ENCODE data around the gene PLK2. TPM values are rescaled to one million over a fixed set of nuclear protein-coding genes. Genes with fewer than 3 reads are reported as not detected.

The PLK2 gene
- total RNA-seq, 2 donors from 2014 or later, result 4.0 to 8.5 TPM

GRCh38 chr5:58493141-58493540 is 33.3 kb upstream of the PLK2 start:
- H3K27me3 Mint-ChIP-seq, result peaks cover 4 to 23% of the 10 kb centered on the region in 2 donors
- H3K27ac Mint-ChIP-seq, result no peak overlapping the region
- H3K4me3 Mint-ChIP-seq, result no peak overlapping the region
- no peaks in the 10 kb centered on the region for H3K36me3 Mint-ChIP-seq
- no peaks in the 10 kb centered on the region for H3K9me3 Mint-ChIP-seq
- no peak for ATAC-seq
- DNase-seq (ENCODE audit: low spot score), result no peak
- H3K4me1 Mint-ChIP-seq (ENCODE audit: low read depth in 2 of 2), result no peaks in the 10 kb centered on the region

GRCh38 chr5:58491216-58491892 is 31.5 kb upstream of the PLK2 start, which contains the start of gene GAPT:
Gene GAPT, plus strand, starts transcription at chr5:58491435. Its CDS starts 3,102 bp downstream, at chr5:58494537.
- DNase-seq (ENCODE audit: low spot score), result no peak
- ATAC-seq, result no peak
- no peaks in the 10 kb centered on the region for H3K4me1 Mint-ChIP-seq (ENCODE audit: low read depth in 2 of 2)
- H3K4me3 Mint-ChIP-seq, result peak within 1 kb of the TSS; percentile 56
- H3K27ac Mint-ChIP-seq, result no peak within 1 kb of the TSS
- H3K36me3 Mint-ChIP-seq, result no peaks in the 10 kb centered on the region
- H3K27me3 Mint-ChIP-seq, result peaks cover 4 to 23% of the 10 kb centered on the region in 2 donors
- H3K9me3 Mint-ChIP-seq, result no peaks in the 10 kb centered on the region

- Mint-ChIP-seq H3K9me3 (no peaks in the 10 kb centered on the region), H3K36me3 (no peaks in the 10 kb centered on the region), H3K4me1 (ENCODE audit: low read depth in 2 of 2) (no peaks in the 10 kb centered on the region), H3K4me3 (no peak overlapping the region), H3K27me3 (peaks cover 4 to 14% of the 10 kb centered on the region in 2 donors), H3K27ac (no peak overlapping the region)
- no peak for ATAC-seq
- DNase-seq (ENCODE audit: low spot score), result no peak
Measured at GRCh38 chr5:58490402-58491050, 30.6 kb upstream of the PLK2 start.

DNA sequence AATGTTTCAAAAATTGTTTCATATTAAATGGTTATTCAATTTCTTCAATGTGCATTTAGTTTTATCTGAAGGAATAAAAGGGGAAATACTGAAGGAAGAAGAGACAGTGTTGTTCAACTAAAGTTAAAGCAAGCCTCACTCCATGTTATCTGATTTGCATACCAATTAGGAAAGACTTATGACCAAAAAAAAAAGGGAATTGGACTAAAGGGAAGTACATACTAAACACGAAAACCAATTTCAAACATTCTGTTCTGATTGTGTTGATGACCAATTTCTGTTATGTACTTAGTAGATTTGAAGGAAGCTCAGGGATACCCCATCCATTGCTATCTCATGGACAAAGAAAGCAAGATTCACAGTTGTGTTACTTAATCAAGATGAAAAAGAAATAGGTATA is 26.4 kb upstream of the PLK2 start:
- H3K27me3 Mint-ChIP-seq, result peaks cover 4 to 14% of the 10 kb centered on the region in 2 donors
- H3K9me3 Mint-ChIP-seq, result no peaks in the 10 kb centered on the region
- no peaks in the 10 kb centered on the region for H3K4me1 Mint-ChIP-seq (ENCODE audit: low read depth in 2 of 2)
- H3K27ac Mint-ChIP-seq, result no peak overlapping the region
- no peak for DNase-seq (ENCODE audit: low spot score)
- no peaks in the 10 kb centered on the region for H3K36me3 Mint-ChIP-seq
- ATAC-seq, result no peak
- H3K4me3 Mint-ChIP-seq, result no peak overlapping the region

DNA sequence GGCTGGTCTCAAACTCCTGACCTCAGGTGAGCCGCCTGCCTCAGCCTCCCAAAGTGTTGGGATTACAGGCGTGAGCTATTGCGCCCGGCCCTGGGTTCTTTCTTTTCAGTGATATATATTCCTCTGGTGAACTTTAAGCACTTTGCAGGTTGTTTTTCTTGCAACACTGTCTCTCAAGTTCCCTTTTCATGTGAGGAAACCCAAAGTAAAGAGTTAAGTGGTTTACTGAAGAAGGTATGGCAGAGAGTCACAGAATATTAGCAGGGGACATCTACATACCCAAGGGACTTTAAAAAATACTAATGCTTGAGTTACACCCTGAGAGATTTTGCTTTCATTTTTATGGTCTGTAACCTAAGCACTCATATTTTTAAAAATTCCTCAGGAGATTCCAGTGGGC is 24.6 kb upstream of the PLK2 start:
- DNase-seq (ENCODE audit: low spot score) (no peak), ATAC-seq (no peak)
- H3K27ac Mint-ChIP-seq, result no peak overlapping the region
- no peak overlapping the region for H3K4me3 Mint-ChIP-seq
- H3K9me3 Mint-ChIP-seq, result no peaks in the 10 kb centered on the region
- peaks cover 4 to 6% of the 10 kb centered on the region in 2 donors for H3K27me3 Mint-ChIP-seq
- H3K4me1 Mint-ChIP-seq (ENCODE audit: low read depth in 2 of 2), result no peaks in the 10 kb centered on the region
- no peaks in the 10 kb centered on the region for H3K36me3 Mint-ChIP-seq

GRCh38 chr5:58482536-58482935 is 22.6 kb upstream of the PLK2 start:
- Mint-ChIP-seq H3K27me3 (no peaks in the 10 kb centered on the region), H3K9me3 (no peaks in the 10 kb centered on the region), H3K4me1 (ENCODE audit: low read depth in 2 of 2) (no peaks in the 10 kb centered on the region), H3K36me3 (no peaks in the 10 kb centered on the region), H3K4me3 (no peak overlapping the region), H3K27ac (no peak overlapping the region)
- ATAC-seq (peak in 1 of 2 donors; percentile 40), DNase-seq (ENCODE audit: low spot score) (no peak)

DNA sequence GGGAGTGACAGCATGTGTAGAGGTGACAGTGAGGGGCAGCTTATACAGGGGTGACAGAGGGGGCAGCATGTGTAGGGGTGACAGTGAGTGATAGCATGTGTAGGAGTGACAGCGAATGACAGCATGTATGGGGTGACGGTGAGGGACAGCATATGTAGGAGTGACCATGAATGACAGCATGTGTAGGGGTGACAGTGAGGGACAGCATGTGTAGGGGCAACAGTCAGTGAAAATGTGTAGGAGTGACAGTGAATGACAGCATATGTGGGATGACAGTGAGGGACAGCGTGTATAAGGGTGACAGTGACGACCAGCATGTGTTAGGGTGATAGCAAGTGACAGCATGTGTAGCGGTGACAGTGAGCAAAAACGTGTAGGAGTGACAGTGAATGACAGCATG is 21.9 kb upstream of the PLK2 start:
- no peak overlapping the region for H3K4me3 Mint-ChIP-seq
- no peak overlapping the region for H3K27ac Mint-ChIP-seq
- no peaks in the 10 kb centered on the region for H3K36me3 Mint-ChIP-seq
- no peaks in the 10 kb centered on the region for H3K27me3 Mint-ChIP-seq
- no peaks in the 10 kb centered on the region for H3K9me3 Mint-ChIP-seq
- DNase-seq (ENCODE audit: low spot score) (no peak), ATAC-seq (no peak)
- H3K4me1 Mint-ChIP-seq (ENCODE audit: low read depth in 2 of 2), result no peaks in the 10 kb centered on the region

DNA sequence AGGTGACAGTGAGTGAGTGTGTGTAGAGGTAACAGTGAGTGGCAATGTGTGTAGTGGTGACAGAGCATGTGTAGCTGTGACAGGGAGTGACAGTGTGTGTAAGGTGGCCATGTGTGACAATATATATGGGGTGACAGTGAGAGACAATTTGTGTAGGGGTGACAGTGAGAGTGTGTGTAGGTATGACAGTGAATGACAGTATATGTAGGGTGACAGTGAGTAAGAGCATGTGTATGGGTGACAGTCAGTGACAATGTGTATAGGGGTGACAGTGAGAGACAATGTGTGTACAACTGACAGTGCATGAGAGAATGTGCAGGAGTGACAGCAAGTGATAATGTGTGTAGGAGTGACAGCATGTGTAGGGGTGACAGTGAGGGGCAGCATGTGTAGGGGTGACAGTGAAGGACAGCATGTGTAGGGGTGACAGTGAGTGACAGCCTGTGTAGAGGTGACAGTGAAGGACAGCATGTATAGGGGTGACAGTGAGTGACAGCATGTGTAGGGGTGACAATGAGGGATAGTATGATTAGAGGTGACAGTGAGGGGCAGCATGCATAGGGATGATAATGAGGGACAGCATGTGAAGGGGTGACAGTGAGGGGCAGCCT is 21.3 kb upstream of the PLK2 start:
- ATAC-seq, result peak in 1 of 2 donors; percentile 34
- Mint-ChIP-seq H3K27me3 (peaks cover 0 to 2% of the 10 kb centered on the region in 2 donors), H3K4me1 (ENCODE audit: low read depth in 2 of 2) (no peaks in the 10 kb centered on the region), H3K27ac (no peak overlapping the region), H3K9me3 (no peaks in the 10 kb centered on the region), H3K36me3 (peaks cover 1% of the 10 kb centered on the region), H3K4me3 (no peak overlapping the region)
- DNase-seq (ENCODE audit: low spot score), result no peak

GRCh38 chr5:58477760-58478376 is 18.0 kb upstream of the PLK2 start:
- ATAC-seq (no peak), DNase-seq (ENCODE audit: low spot score) (no peak)
- peaks cover 6% of the 10 kb centered on the region for H3K36me3 Mint-ChIP-seq
- H3K27ac Mint-ChIP-seq, result no peak overlapping the region
- peaks cover 0 to 15% of the 10 kb centered on the region in 2 donors for H3K27me3 Mint-ChIP-seq
- no peak overlapping the region for H3K4me3 Mint-ChIP-seq
- no peaks in the 10 kb centered on the region for H3K9me3 Mint-ChIP-seq
- H3K4me1 Mint-ChIP-seq (ENCODE audit: low read depth in 2 of 2), result no peaks in the 10 kb centered on the region

GRCh38 chr5:58475404-58475803 is 15.5 kb upstream of the PLK2 start:
- H3K4me1 Mint-ChIP-seq (ENCODE audit: low read depth in 2 of 2), result no peaks in the 10 kb centered on the region
- no peaks in the 10 kb centered on the region for H3K9me3 Mint-ChIP-seq
- peaks cover 6% of the 10 kb centered on the region for H3K36me3 Mint-ChIP-seq
- no peak for DNase-seq (ENCODE audit: low spot score)
- no peak overlapping the region for H3K4me3 Mint-ChIP-seq
- no peak for ATAC-seq
- H3K27ac Mint-ChIP-seq, result no peak overlapping the region
- peaks cover 4 to 15% of the 10 kb centered on the region in 2 donors for H3K27me3 Mint-ChIP-seq

- DNase-seq (ENCODE audit: low spot score) (no peak), ATAC-seq (no peak)
- H3K36me3 Mint-ChIP-seq, result no peaks in the 10 kb centered on the region
- no peak overlapping the region for H3K4me3 Mint-ChIP-seq
- H3K4me1 Mint-ChIP-seq (ENCODE audit: low read depth in 2 of 2), result peaks cover 3 to 10% of the 10 kb centered on the region in 2 donors
- H3K27me3 Mint-ChIP-seq, result peaks cover 4 to 18% of the 10 kb centered on the region in 2 donors
- H3K27ac Mint-ChIP-seq, result no peak overlapping the region
- no peaks in the 10 kb centered on the region for H3K9me3 Mint-ChIP-seq
Measured at GRCh38 chr5:58469896-58470295, 10.0 kb upstream of the PLK2 start.

GRCh38 chr5:58466939-58467338 is 7.1 kb upstream of the PLK2 start:
- DNase-seq (ENCODE audit: low spot score), result no peak
- H3K27ac Mint-ChIP-seq, result no peak overlapping the region

GRCh38 chr5:58462623-58463230 is 2.8 kb upstream of the PLK2 start:
- peaks cover 12 to 27% of the 10 kb centered on the region in 2 donors for H3K4me1 Mint-ChIP-seq (ENCODE audit: low read depth in 2 of 2)
- no peaks in the 10 kb centered on the region for H3K36me3 Mint-ChIP-seq
- H3K27me3 Mint-ChIP-seq, result peaks cover 10 to 15% of the 10 kb centered on the region in 2 donors
- H3K27ac Mint-ChIP-seq, result no peak overlapping the region
- DNase-seq (ENCODE audit: low spot score) (no peak), ATAC-seq (no peak)
- no peak overlapping the region for H3K4me3 Mint-ChIP-seq
- no peaks in the 10 kb centered on the region for H3K9me3 Mint-ChIP-seq

More at GRCh38 chr5:58466939-58467338, 7.1 kb upstream of the PLK2 start:
- Mint-ChIP-seq H3K9me3 (no peaks in the 10 kb centered on the region), H3K36me3 (no peaks in the 10 kb centered on the region), H3K27me3 (peaks cover 4 to 11% of the 10 kb centered on the region in 2 donors), H3K4me3 (no peak overlapping the region), H3K4me1 (ENCODE audit: low read depth in 2 of 2) (peaks cover 3 to 10% of the 10 kb centered on the region in 2 donors)
- peak; percentile 72 to 86 for ATAC-seq

All from natural killer cell treated with Interleukin-12 subunit alpha and Interleukin-12 subunit beta and Interleukin-15 and Interleukin-18, amount 100 ng/mL, for 72 hours (primary cell).